22Rv1 (cell line): ENCODE results near the gene MRPS7.

Experiments
- ZFX ChIP-seq: fragments of 450-650 bp; IDR thresholded peaks from 2 replicates; pipeline ENCODE4 v1.6.1; 2017; ENCODE audit warnings: antibody characterized with exemption, borderline replicate concordance
- TF ChIP-seq, protein P1 (sequence below): fragments of 450-650 bp; IDR thresholded peaks from 2 replicates; pipeline ENCODE4 v1.5.1; 2017; ENCODE audit warnings: mild to moderate bottlenecking

DNA sequence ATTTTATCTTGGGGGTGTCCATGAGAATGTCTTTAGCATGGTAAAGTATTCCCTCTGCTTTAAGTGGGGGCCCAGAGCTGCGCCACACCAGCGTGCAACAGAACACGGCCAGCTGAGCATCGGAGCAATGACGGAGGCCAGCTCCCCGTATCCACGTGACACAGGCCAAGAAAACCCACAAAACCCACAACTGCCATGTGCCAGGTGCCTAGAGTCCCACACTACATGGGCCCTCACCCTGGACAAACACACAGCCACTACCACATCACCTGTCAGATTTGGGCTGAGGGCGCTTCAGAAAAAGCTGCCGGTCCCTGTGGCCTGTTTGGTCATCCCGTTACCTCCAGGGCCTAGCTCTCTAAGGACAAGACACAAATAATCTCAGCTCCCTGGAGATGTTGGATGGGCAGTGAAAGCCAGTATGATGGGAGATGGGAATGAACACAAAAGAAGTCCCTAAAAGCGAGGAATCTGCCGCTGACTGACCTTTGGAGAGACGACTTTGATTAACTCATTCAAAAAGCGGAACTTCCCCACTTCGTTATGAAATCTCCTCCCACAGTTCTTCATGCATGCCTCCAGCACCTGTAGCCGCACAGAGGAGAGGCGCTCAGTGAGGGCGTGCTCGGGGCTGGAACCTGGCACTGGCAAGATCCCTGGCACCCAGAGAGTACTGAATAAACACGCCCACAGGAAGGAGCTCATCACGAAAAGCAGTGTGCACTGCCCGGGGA is 17.4 kb upstream of the MRPS7 start:
- TF ChIP-seq, protein P1, sequence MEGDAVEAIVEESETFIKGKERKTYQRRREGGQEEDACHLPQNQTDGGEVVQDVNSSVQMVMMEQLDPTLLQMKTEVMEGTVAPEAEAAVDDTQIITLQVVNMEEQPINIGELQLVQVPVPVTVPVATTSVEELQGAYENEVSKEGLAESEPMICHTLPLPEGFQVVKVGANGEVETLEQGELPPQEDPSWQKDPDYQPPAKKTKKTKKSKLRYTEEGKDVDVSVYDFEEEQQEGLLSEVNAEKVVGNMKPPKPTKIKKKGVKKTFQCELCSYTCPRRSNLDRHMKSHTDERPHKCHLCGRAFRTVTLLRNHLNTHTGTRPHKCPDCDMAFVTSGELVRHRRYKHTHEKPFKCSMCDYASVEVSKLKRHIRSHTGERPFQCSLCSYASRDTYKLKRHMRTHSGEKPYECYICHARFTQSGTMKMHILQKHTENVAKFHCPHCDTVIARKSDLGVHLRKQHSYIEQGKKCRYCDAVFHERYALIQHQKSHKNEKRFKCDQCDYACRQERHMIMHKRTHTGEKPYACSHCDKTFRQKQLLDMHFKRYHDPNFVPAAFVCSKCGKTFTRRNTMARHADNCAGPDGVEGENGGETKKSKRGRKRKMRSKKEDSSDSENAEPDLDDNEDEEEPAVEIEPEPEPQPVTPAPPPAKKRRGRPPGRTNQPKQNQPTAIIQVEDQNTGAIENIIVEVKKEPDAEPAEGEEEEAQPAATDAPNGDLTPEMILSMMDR: no peak
- TF ChIP-seq ZFX: no peak
